Ramos (cell line): ENCODE data around the gene RIOK2.
"Not testable (repeated sequence)": the region's sequence is repeated elsewhere in the genome, so short reads cannot be mapped to it uniquely, and the experiment has no call there.

Source experiments
- in situ Hi-C: fragments of 300-500 bp; cut with MboI; formaldehyde crosslinking; loops from one replicate; pipeline ENCODE4 v1.14.3; 2022; ENCODE audit warnings: low sequenced_read_pairs; ENCODE audit not compliant: unreplicated experiment

The RIOK2 gene

GRCh38 chr5:97172227-97172626 is 10.8 kb downstream of the RIOK2 start:
- in situ Hi-C loops, result no loop called here

- in situ Hi-C loops, result no loop called here
These were observed 11.3 kb downstream of the RIOK2 start for GRCh38 chr5:97171703-97172102.

- in situ Hi-C loops, result loop anchor here (10.0 kb wide), 1 partner anchor 543 kb away; no protein-coding TSS in a partner anchor
These were observed 15.6 kb downstream of the RIOK2 start for GRCh38 chr5:97167435-97167834.

- in situ Hi-C loops, result loop anchor here (10.0 kb wide), 1 partner anchor 541 kb away; no protein-coding TSS in a partner anchor
These were observed 17.3 kb downstream of the RIOK2 start for GRCh38 chr5:97165726-97166125.

DNA sequence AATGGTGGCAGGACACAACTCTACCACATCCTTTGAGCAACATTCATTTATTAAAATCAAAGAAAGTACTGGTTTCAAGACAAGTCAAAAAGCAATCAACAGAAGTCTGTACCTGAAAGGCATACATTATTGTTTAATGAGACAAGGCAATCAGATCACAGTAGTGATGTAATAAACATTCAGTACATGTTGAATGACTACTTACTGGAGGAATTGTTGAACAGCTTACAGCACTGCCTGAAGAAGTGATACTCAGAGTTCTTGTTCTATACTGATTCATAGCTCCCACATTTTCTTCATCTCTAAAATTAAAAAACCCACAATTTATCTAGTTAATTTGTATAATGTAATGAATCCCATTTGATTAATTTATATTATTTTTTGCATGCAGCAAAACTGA is 18.2 kb downstream of the RIOK2 start:
- in situ Hi-C loops, result loop anchor here (5.0 to 10.0 kb wide), 3 partner anchors 308 to 540 kb away; no protein-coding TSS in a partner anchor

DNA sequence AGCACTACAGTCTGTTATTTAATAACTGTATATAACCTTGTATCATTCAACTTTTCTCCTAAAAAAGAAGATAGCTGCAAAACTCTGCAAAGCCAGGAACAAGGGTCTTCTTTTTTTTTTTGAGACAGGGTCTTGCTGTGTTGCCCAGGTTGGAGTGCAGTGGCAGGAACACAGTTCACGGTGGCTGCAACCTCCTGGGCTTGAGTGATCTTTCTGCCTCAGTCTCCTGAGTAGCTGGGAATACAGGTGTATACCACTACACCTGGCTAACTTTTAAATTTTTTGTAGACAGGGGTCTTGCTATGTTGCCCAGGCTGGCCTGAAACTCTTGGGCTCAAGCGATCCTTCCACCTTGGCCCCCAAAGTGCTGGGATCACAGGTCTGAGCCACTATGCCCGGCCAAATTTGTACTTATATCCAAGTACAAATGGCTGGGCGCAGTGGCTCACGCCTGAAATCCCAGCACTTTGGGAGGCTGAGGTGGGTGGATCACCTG is 19.2 kb downstream of the RIOK2 start:
- in situ Hi-C loops, result loop anchor here (5.0 to 10.0 kb wide), 3 partner anchors 307 to 539 kb away; no protein-coding TSS in a partner anchor

- in situ Hi-C loops, result loop anchor here (5.0 to 10.0 kb wide), 3 partner anchors 306 to 539 kb away; no protein-coding TSS in a partner anchor
These were observed 19.7 kb downstream of the RIOK2 start for GRCh38 chr5:97163360-97163764.

- in situ Hi-C loops, result loop anchor here (5.0 to 10.0 kb wide), 3 partner anchors 305 to 537 kb away; no protein-coding TSS in a partner anchor
These were observed 21.0 kb downstream of the RIOK2 start for GRCh38 chr5:97162045-97162444.

DNA sequence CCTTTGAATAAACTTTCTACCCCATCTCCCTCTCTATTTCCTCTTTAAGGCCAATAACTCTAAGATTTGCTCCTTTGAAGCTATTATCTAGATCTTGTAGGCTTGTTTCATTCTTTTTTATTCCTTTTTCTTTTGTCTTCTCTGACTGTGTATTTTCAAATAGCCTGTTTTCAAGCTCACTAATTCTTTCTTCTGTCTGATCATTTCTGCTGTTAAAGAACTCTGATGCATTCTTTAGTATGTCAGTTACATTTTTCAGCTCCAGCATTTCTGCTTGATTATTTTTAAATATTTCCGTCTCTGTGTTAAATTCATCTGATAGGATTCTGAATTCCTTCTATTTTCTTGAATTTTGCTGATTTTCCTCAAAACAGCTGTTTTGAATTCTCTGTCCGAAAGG is 25.4 kb downstream of the RIOK2 start:
- in situ Hi-C loops, result no loop called here

GRCh38 chr5:97151370-97151769 is 31.7 kb downstream of the RIOK2 start:
- in situ Hi-C loops, result no loop called here

DNA sequence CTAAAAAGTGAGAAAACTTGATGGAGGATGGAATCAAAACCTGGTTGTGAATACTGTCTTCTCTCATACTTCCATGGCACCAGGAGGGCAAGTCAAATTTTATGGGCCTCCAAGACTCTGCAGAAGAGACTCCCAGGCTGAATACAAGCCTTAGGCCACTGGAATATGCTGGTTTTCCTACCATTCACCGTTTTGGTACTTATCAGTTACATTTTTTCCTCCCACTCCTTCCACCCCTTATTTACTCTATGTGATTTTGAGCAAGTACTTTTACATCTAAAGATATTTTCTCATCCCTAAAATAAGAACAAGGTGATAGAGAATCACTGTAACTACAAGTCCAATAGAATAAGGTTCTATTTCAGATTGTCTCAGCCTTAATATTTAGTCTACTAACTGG is 32.6 kb downstream of the RIOK2 start:
- in situ Hi-C loops, result no loop called here

DNA sequence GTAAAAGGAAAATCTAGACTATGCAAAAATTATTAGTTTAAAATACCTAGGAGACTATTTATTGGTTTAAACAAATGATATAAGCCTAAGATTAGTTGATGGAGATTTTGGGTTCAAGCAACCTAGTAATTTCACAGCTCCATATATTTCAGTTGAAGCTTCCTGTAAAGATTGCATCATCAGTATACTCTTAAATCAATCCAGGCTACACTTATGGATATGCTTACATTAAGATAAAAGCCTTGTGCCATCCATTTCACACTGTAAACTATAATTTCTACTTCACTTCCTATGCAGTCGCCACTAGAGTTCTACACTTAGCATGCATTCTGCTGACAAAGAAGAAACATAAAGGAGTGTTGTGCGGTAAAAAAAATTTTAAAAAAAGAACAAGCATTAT is 33.3 kb downstream of the RIOK2 start:
- in situ Hi-C loops, result no loop called here

DNA sequence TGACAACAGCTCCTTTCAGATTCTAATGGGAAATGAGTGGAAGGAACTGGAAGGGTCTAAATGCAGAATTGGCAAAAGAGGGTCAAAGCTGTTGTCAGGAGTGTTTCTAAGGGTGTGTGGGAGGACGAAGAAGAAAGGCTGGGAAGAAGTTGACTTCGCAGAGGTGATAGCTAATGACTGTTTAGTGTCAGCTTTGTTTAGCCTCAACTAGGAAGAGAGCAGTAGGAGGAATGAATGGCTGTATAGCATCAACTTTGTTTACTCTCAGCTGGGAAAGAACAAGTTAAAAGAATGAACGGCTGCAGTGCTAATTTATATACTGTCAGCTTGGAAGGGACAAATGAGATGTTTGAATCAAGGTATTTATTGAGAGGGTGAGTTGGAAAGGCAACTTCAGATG is 34.8 kb downstream of the RIOK2 start:
- in situ Hi-C loops, result no loop called here

DNA sequence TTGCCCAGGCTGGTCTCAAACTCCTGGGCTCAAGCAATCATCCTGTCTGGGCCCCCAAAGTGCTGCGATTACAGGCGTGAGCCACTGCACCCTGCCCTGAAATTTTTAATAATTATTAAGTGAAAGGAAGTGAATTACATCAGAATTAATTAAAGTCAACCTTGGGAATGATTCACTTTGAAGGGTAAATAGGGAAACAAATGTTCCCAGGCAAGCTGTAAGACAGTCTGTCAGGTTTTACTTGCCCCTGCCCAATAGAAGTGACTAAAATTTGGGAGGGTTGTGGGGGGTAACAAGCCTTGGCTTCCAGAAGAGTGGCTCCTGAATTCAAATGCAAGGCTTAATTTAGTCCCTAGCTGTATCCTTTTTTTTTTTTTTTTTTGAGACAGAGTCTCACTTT is 39.3 kb downstream of the RIOK2 start:
- in situ Hi-C loops, result no loop called here

GRCh38 chr5:97142521-97143254 is 40.4 kb downstream of the RIOK2 start, which contains the start of gene LIX1:
LIX1 (minus strand) TSS chr5:97142611; CDS start chr5:97142576, 35 bp downstream.
- in situ Hi-C loops, result no loop called here

DNA sequence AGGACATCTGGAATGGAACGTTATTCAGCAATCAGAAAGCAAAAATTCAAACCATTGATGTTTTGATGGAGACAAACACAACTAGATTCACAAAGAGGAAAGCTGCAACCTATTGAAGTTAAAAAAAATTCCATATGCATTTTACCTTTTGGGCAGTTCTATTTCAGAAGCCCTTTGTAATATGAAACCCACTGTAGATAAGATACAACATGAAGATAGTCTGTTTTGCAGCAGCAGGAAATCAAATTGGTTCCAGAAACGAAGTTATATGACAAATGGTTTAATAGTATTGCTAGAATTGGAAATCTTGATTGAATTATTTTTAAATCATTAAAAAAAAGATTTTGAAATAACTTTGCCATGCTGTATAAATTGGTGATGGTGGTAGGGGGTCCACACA is 41.5 kb downstream of the RIOK2 start:
- in situ Hi-C loops, result no loop called here

DNA sequence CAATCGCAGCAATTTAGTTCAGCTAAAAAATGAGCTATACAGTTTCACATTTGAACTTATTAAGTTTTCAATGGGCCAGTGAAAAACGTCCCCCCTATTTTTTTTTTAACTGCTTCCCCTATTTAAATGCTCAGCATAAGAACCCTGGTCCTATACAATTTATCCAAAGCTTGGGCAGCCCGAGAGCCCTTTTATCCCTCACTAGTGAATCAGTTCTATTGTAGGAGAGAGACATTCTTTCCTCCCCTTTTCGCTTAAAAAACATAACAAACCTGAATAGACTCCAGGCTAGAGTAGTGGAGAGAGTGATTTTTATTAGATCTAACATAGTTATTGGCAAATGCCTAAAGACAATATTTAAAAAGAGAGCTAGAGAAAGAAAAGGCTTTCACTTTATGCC is 42.0 kb downstream of the RIOK2 start:
- in situ Hi-C loops, result no loop called here

DNA sequence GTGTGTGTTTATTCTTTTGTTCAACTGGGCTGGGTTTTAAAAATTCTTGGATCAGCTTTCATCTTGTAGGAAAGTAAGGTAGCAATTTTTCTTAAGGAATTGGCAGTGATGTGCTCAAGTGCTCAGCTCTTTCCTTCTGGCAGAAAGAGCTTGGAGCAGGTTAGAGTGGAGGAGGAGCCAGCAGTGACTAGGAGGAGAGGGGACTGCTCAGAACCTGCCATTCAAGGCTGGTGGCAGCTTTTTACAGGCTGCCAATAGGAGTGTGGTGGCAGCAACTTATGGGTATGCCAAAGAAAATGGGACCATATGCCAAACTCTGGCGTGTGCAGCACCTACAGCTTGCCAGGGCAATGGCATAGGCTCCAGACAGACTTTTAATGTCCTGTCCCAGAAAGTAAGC is 42.8 kb downstream of the RIOK2 start:
- in situ Hi-C loops, result not testable (repeated sequence)

GRCh38 chr5:97136475-97136874 is 46.6 kb downstream of the RIOK2 start:
- in situ Hi-C loops, result no loop called here

- in situ Hi-C loops, result no loop called here
These were observed 47.2 kb downstream of the RIOK2 start for GRCh38 chr5:97135868-97136267.

DNA sequence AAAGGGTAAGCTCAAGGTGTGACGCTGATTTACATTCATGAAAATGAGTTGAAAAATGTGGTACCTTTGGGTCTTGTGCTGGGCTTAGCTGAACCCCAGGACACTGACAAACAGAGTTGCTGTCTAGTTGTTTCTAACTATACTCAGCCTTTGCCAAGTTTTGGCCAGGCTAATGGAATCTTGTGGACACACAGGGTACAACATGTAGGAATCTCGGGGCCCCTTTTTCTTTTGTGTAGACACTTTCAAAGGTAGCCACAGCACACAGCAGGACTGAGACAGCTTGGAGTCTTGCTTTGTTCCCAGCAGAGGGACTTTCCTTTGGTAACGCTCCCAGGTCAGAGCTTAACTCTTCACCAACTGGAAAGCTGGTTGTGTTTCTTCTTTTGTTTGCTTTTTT is 48.4 kb downstream of the RIOK2 start:
- in situ Hi-C loops, result no loop called here

- in situ Hi-C loops, result no loop called here
These were observed 49.9 kb downstream of the RIOK2 start for GRCh38 chr5:97133101-97133500.
